ENCODE results near the gene DPP6.

- no peak for TF ChIP-seq CTCF (IDR thresholded peaks at IDR 0.05)
- TF ChIP-seq POLR2A (IDR thresholded peaks at IDR 0.05): no peak
These were observed 149.8 kb downstream of the DPP6 start for GRCh38 chr7:154202002-154202401.

Measured in heart left ventricle (tissue), 13 donors.